ENCODE measurements around the gene ST3GAL4.
A peak's percentile ranks its signal among the peaks of the same experiment; 100 is the strongest.

ST3GAL4 gene

GRCh38 chr11:126430581-126431335 lies 75.3 kb downstream of the ST3GAL4 start:
- no peak for DNase-seq

- DNase-seq: no peak
Observed at GRCh38 chr11:126431401-126432064, 76.0 kb downstream of the ST3GAL4 start.

GRCh38 chr11:126432065-126432461 lies 76.6 kb downstream of the ST3GAL4 start:
- no peak for DNase-seq

- DNase-seq: no peak
Observed at GRCh38 chr11:126432525-126432924, 77.0 kb downstream of the ST3GAL4 start.

GRCh38 chr11:126433244-126433846 lies 77.9 kb downstream of the ST3GAL4 start:
- no peak for DNase-seq

- DNase-seq: no peak
Observed at GRCh38 chr11:126433989-126434949, 78.8 kb downstream of the ST3GAL4 start.

- no peak for DNase-seq
Observed at GRCh38 chr11:126434950-126435335, 79.5 kb downstream of the ST3GAL4 start.

- no peak for DNase-seq
Observed at GRCh38 chr11:126436209-126436755, 80.8 kb downstream of the ST3GAL4 start.

- no peak for DNase-seq
Observed at GRCh38 chr11:126437731-126438130, 82.2 kb downstream of the ST3GAL4 start.

GRCh38 chr11:126438272-126438671 lies 82.8 kb downstream of the ST3GAL4 start:
- DNase-seq: no peak

GRCh38 chr11:126438691-126439090 lies 83.2 kb downstream of the ST3GAL4 start:
- DNase-seq: no peak

- DNase-seq: no peak
Observed at GRCh38 chr11:126440276-126440675, 84.8 kb downstream of the ST3GAL4 start.

GRCh38 chr11:126440792-126441514 lies 85.5 kb downstream of the ST3GAL4 start:
- DNase-seq: peak; percentile 76

- no peak for DNase-seq
Observed at GRCh38 chr11:126443120-126443519, 87.6 kb downstream of the ST3GAL4 start.

GRCh38 chr11:126444072-126444471 lies 88.6 kb downstream of the ST3GAL4 start:
- DNase-seq: no peak

GRCh38 chr11:126446581-126446980 lies 91.1 kb downstream of the ST3GAL4 start:
- no peak for DNase-seq

GRCh38 chr11:126450198-126450597 lies 94.7 kb downstream of the ST3GAL4 start:
- DNase-seq: no peak

- DNase-seq: no peak
Observed at GRCh38 chr11:126450806-126451205, 95.3 kb downstream of the ST3GAL4 start.

- DNase-seq: no peak
Observed at GRCh38 chr11:126451211-126451802, 95.8 kb downstream of the ST3GAL4 start.

- DNase-seq: no peak
Observed at GRCh38 chr11:126452241-126453101, 97.0 kb downstream of the ST3GAL4 start.

All from activated T-cell treated with anti-CD3 and anti-CD28 coated beads, Interleukin-2, amount 50 U/mL, for 1 hour (primary cell).